Body of pancreas (tissue), 4 donors: ENCODE data around the gene MTHFS.

Experiments
- POLR2A ChIP-seq, 3 donors: fragments of 450-650 bp; IDR thresholded peaks; one replicate each; pipeline ENCODE4 v1.6.1; 2016; ENCODE audit warnings: antibody characterized with exemption in 3 of 3, mild to moderate bottlenecking in 2 of 3
- TF ChIP-seq, protein P1 (sequence below), 7 experiments: fragments of 450-650 bp in 4 of 7; fragments of 200-600 bp in 3 of 7; sonication (generic) in 3 of 7; IDR thresholded peaks; one replicate each; pipeline ENCODE4 v1.5.1; 2016 to 2019; ENCODE audit warnings: antibody characterized with exemption in 7 of 7

DNA sequence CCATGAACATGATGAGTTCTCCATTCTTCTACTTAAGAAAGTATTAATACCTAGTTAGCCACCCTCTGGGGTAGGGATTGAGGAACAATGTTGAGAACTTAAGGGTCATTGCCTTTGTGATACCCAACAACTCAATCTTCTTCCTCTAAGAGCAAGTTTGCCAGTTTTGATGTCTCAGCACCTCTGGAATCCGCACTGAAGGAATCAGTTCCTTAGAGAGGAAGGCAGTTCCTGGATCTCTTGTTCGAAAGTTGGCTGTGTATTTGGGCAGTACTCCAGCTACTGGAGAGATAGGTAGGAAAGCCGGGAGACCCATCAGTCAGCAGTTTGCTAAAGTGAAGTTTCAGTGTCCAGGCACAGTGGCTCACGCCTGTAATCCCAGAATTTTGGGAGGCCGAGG lies 35.6 kb upstream of the MTHFS start:
- TF ChIP-seq, protein P1, sequence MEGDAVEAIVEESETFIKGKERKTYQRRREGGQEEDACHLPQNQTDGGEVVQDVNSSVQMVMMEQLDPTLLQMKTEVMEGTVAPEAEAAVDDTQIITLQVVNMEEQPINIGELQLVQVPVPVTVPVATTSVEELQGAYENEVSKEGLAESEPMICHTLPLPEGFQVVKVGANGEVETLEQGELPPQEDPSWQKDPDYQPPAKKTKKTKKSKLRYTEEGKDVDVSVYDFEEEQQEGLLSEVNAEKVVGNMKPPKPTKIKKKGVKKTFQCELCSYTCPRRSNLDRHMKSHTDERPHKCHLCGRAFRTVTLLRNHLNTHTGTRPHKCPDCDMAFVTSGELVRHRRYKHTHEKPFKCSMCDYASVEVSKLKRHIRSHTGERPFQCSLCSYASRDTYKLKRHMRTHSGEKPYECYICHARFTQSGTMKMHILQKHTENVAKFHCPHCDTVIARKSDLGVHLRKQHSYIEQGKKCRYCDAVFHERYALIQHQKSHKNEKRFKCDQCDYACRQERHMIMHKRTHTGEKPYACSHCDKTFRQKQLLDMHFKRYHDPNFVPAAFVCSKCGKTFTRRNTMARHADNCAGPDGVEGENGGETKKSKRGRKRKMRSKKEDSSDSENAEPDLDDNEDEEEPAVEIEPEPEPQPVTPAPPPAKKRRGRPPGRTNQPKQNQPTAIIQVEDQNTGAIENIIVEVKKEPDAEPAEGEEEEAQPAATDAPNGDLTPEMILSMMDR (IDR thresholded peaks at IDR 0.05), result no peak
- no peak for TF ChIP-seq POLR2A (IDR thresholded peaks at IDR 0.05)
